Right forelimb (tissue), 1 donor: ENCODE data around the gene RACK1.
A peak's percentile ranks its signal among the peaks of the same experiment; 100 is the strongest.
"Not testable (repeated sequence)": the region's sequence is repeated elsewhere in the genome, so short reads cannot be mapped to it uniquely, and the experiment has no call there.

ENCODE experiments used
- DNase-seq: peaks from one replicate; pipeline ENCODE4 v3.0.0-alpha.2; 2018

The RACK1 gene

GRCh38 chr5:181243564-181244343, at the start of gene RACK1:
Gene RACK1, minus strand, starts transcription at chr5:181243906. Its CDS starts 106 bp downstream, at chr5:181243800.
- DNase-seq = peak; percentile 94

- DNase-seq = not testable (repeated sequence)
Observed at GRCh38 chr5:181287331-181287730, 43.6 kb upstream of the RACK1 start.

- DNase-seq = not testable (repeated sequence)
Observed at GRCh38 chr5:181285962-181286705, 42.4 kb upstream of the RACK1 start.

- DNase-seq = not testable (repeated sequence)
Observed at GRCh38 chr5:181283841-181284755, 40.4 kb upstream of the RACK1 start.

- DNase-seq = no peak
Observed at GRCh38 chr5:181283347-181283746, 39.6 kb upstream of the RACK1 start.

GRCh38 chr5:181282874-181283273, 39.2 kb upstream of the RACK1 start:
- DNase-seq = no peak

GRCh38 chr5:181282415-181282814, 38.7 kb upstream of the RACK1 start:
- DNase-seq = not testable (repeated sequence)

GRCh38 chr5:181281984-181282316, 38.2 kb upstream of the RACK1 start:
- no peak for DNase-seq

GRCh38 chr5:181281077-181281983, 37.6 kb upstream of the RACK1 start:
- no peak for DNase-seq

- no peak for DNase-seq
Observed at GRCh38 chr5:181280251-181280762, 36.6 kb upstream of the RACK1 start.

GRCh38 chr5:181273433-181273744, 29.7 kb upstream of the RACK1 start:
- DNase-seq = not testable (repeated sequence)

GRCh38 chr5:181271081-181271480, 27.4 kb upstream of the RACK1 start:
- DNase-seq = no peak

GRCh38 chr5:181267907-181268306, 24.2 kb upstream of the RACK1 start:
- DNase-seq = not testable (repeated sequence)

- not testable (repeated sequence) for DNase-seq
Observed at GRCh38 chr5:181267291-181267904, 23.7 kb upstream of the RACK1 start.

GRCh38 chr5:181265092-181265671, 21.5 kb upstream of the RACK1 start:
- no peak for DNase-seq

GRCh38 chr5:181263633-181264032, 19.9 kb upstream of the RACK1 start:
- DNase-seq = no peak

GRCh38 chr5:181261320-181262049, 17.8 kb upstream of the RACK1 start:
- peak; percentile 88 for DNase-seq

GRCh38 chr5:181260720-181261319, 17.1 kb upstream of the RACK1 start, which contains the start of gene TRIM52:
Gene TRIM52, minus strand, starts transcription at chr5:181261143. Its CDS starts 330 bp downstream, at chr5:181260813.
- DNase-seq = peak; percentile 94

GRCh38 chr5:181259974-181260719, 16.4 kb upstream of the RACK1 start:
- no peak for DNase-seq
